A673 (cell line): ENCODE results near the gene GALNT6. TPM values are rescaled to one million over a fixed set of nuclear protein-coding genes. Genes with fewer than 3 reads are reported as not detected.

ENCODE experiments used
- BruUV-seq: library from RNA; stranded (reverse); fragments of 400-500 nt; replicated peaks from 2 replicates; lab custom pipeline; 2021; lab: Mats Ljungman, UMichigan
- CTCF ChIA-PET: fragments of 300-600 bp; sonication (Branson Sonifier 250); formaldehyde crosslinking; loops from one replicate; lab custom pipeline; 2022; ENCODE audit warnings: antibody characterized with exemption; lab: Charles Lee
- POLR2A ChIA-PET: fragments of 300-600 bp; sonication (Branson Sonifier 250); formaldehyde crosslinking; loops from one replicate; lab custom pipeline; 2022; ENCODE audit warnings: antibody characterized with exemption; ENCODE audit not compliant: low non-redundant PET; lab: Charles Lee
- DNase-seq: peaks from one replicate; pipeline ENCODE4 v3.0.0-alpha.2; 2015; ENCODE audit warnings: low spot score
- H3K27ac ChIP-seq: fragments of 200-600 bp; sonication (generic); 2 replicates; pipeline ENCODE4 v1.5.1; 2016; ENCODE audit warnings: mixed run types, low read depth, mild to moderate bottlenecking, mixed read lengths, antibody characterized with exemption, low read length; ENCODE audit not compliant: poor library complexity, severe bottlenecking
- H3K27me3 ChIP-seq: fragments of 200-600 bp; sonication (generic); replicated peaks from 2 replicates; pipeline ENCODE4 v1.6.1; 2017; ENCODE audit warnings: mixed run types, low read depth, mild to moderate bottlenecking, mixed read lengths, antibody characterized with exemption, low read length; ENCODE audit not compliant: insufficient read depth, poor library complexity
- H3K36me3 ChIP-seq: fragments of 200-600 bp; sonication (generic); 2 replicates; pipeline ENCODE4 v1.6.1; 2016; ENCODE audit warnings: mixed run types, mild to moderate bottlenecking, mixed read lengths, antibody characterized with exemption, low read length; ENCODE audit not compliant: insufficient read depth, poor library complexity, severe bottlenecking
- H3K4me1 ChIP-seq: fragments of 200-600 bp; sonication (generic); 2 replicates; pipeline ENCODE4 v1.6.1; 2017; ENCODE audit warnings: mixed run types, mild to moderate bottlenecking, mixed read lengths, antibody characterized with exemption, low read length; ENCODE audit not compliant: insufficient read depth, poor library complexity, severe bottlenecking
- H3K4me3 ChIP-seq: fragments of 200-600 bp; sonication (generic); 2 replicates; pipeline ENCODE4 v1.5.1; 2016; ENCODE audit warnings: low read depth, mixed run types, mild to moderate bottlenecking, mixed read lengths, low read length; ENCODE audit not compliant: poor library complexity, severe bottlenecking
- H3K9me3 ChIP-seq: fragments of 200-600 bp; sonication (generic); 2 replicates; pipeline ENCODE4 v1.6.1; 2016; ENCODE audit warnings: mixed run types, low read depth, mild to moderate bottlenecking, mixed read lengths, antibody characterized with exemption, low read length; ENCODE audit not compliant: poor library complexity, severe bottlenecking
- CTCF ChIP-seq: fragments of 300-800, 200-600 bp; sonication (generic); conservative IDR thresholded peaks from 2 replicates; pipeline ENCODE4 v1.5.1; 2017; ENCODE audit warnings: low read depth, mild to moderate bottlenecking, antibody characterized with exemption, low read length, moderate library complexity, mixed read lengths
- EZH2 ChIP-seq: fragments of 200-600 bp; sonication (generic); IDR thresholded peaks from 2 replicates; pipeline ENCODE4 v1.6.1; 2017; ENCODE audit warnings: borderline replicate concordance, low read depth, mild to moderate bottlenecking, mixed read lengths, antibody characterized with exemption, low read length; ENCODE audit not compliant: poor library complexity, severe bottlenecking
- intact Hi-C: fragments of 100-400 bp; cut with micrococcal nuclease; formaldehyde crosslinking; loops from one replicate; pipeline ENCODE4 v1.10.0; 2022; ENCODE audit not compliant: unreplicated experiment
- total RNA-seq: library from RNA; stranded (reverse); gene quantifications from 2 replicates; pipeline ENCODE4 v1.2.3, GENCODE V29; 2021

GALNT6 gene
- total RNA-seq, 1 experiment from 2014 or later = 0.26 TPM

GRCh38 chr12:51369581-51369980 lies 21.6 kb downstream of the GALNT6 start:
- H3K27ac ChIP-seq = no peak overlapping the region
- CTCF ChIA-PET = no interaction called here
- H3K9me3 ChIP-seq = no peaks in the 10 kb centered on the region
- H3K36me3 ChIP-seq = no peaks in the 10 kb centered on the region
- intact Hi-C loops = no loop called here
- POLR2A ChIA-PET = no interaction called here
- H3K27me3 ChIP-seq = no peaks in the 10 kb centered on the region
- DNase-seq = no peak
- BruUV-seq = no TSS peak
- H3K4me1 ChIP-seq = no peaks in the 10 kb centered on the region
- TF ChIP-seq EZH2 (no peak), CTCF (no peak)
- H3K4me3 ChIP-seq = no peak overlapping the region

- intact Hi-C loops = no loop called here
- POLR2A ChIA-PET = no interaction called here
These were observed 22.3 kb downstream of the GALNT6 start for GRCh38 chr12:51368640-51369517.

GRCh38 chr12:51365276-51365675 lies 25.9 kb downstream of the GALNT6 start:
- Histone ChIP-seq H3K27ac (no peak overlapping the region), H3K4me3 (no peak overlapping the region), H3K27me3 (no peaks in the 10 kb centered on the region), H3K4me1 (peaks cover 5% of the 10 kb centered on the region), H3K9me3 (no peaks in the 10 kb centered on the region), H3K36me3 (no peaks in the 10 kb centered on the region)
- no peak for DNase-seq
- no TSS peak for BruUV-seq
- intact Hi-C loops = no loop called here
- ChIA-PET POLR2A (no interaction called here), CTCF (no interaction called here)
- no peak for TF ChIP-seq EZH2
- TF ChIP-seq CTCF = no peak

More at GRCh38 chr12:51368640-51369517, 22.3 kb downstream of the GALNT6 start:
- no TSS peak for BruUV-seq
- H3K27ac ChIP-seq = no peak overlapping the region
- CTCF ChIA-PET = no interaction called here
- no peak overlapping the region for H3K4me3 ChIP-seq
- H3K36me3 ChIP-seq = no peaks in the 10 kb centered on the region
- TF ChIP-seq EZH2 (no peak), CTCF (no peak)
- no peak for DNase-seq
- no peaks in the 10 kb centered on the region for H3K9me3 ChIP-seq
- no peaks in the 10 kb centered on the region for H3K27me3 ChIP-seq
- H3K4me1 ChIP-seq = no peaks in the 10 kb centered on the region
